Subcutaneous adipose tissue (tissue), 4 donors: Measurements from ENCODE around the gene AKNAD1. TPM values are rescaled to one million over a fixed set of nuclear protein-coding genes. Genes with fewer than 3 reads are reported as not detected.

Experiments used
- total RNA-seq, 4 donors: library from RNA; depleted of rRNA; stranded (reverse); fragments of >200 nt; gene quantifications; one replicate each; pipeline ENCODE4 v1.1.0, GENCODE V29; 2016
- TF ChIP-seq, protein P1 (sequence below): fragments of 450-650 bp; IDR thresholded peaks from one replicate; pipeline ENCODE4 v1.5.1; 2016; ENCODE audit warnings: low read depth, mild to moderate bottlenecking, control low read depth, antibody characterized with exemption, moderate library complexity

The AKNAD1 gene, protein sequence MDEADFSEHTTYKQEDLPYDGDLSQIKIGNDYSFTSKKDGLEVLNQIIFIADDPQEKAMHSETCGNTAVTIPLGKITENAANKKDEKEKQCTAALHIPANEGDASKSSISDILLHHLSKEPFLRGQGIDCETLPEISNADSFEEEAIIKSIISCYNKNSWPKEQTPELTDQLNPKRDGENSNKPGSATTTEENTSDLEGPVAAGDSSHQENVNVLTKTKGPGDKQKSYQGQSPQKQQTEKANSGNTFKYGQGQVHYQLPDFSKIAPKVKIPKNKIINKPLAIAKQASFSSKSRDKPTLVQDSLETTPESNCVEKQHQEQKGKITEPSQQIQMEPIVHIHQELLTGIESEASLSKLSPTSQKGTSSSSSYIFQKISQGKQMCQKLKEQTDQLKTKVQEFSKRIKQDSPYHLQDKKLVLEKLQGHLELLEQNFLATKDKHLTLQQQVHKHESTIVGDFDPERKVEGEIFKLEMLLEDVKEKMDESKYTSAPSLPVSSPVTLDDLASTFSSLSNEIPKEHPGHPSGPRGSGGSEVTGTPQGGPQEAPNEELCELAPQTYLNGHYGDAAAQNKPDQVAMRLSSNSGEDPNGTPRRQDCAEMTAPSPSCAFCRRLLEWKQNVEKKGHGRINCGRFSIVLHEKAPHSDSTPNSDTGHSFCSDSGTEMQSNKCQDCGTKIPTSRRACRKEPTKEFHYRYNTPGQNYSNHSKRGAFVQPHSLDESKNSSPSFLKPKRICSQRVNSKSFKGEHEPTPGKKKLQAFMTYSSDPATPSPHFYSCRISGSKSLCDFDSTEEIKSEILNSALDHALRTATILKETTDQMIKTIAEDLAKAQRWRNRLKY
- 1 to 10 TPM in 2 of 4 donors, under 1 TPM in 1, not detected in 1; 0.57 to 2.9 (median 1.3) TPM for total RNA-seq

DNA sequence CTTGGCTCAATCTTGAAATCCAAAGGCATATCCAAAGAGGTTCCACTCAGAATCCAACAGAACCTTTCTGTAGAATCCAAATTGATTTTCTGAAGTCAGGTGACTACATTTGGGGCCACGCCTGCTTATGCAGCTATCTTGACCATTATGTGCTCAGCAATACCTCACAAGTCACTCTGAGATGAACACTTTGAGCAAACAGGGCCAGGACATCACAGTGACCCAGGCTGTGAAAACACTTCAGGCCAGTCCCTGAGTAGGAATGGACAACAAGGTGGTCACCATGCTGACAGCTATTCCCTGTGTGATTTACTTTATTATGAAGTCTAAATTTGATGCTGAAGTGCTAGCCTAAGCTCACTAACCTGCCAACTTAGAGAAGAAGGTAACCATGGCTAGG, at the start of gene AKNAD1:
AKNAD1 (minus strand) TSS at position 101 of the 400 bp plus-strand sequence. CDS start 4,430 bp downstream, outside the sequence.
- TF ChIP-seq, protein P1, sequence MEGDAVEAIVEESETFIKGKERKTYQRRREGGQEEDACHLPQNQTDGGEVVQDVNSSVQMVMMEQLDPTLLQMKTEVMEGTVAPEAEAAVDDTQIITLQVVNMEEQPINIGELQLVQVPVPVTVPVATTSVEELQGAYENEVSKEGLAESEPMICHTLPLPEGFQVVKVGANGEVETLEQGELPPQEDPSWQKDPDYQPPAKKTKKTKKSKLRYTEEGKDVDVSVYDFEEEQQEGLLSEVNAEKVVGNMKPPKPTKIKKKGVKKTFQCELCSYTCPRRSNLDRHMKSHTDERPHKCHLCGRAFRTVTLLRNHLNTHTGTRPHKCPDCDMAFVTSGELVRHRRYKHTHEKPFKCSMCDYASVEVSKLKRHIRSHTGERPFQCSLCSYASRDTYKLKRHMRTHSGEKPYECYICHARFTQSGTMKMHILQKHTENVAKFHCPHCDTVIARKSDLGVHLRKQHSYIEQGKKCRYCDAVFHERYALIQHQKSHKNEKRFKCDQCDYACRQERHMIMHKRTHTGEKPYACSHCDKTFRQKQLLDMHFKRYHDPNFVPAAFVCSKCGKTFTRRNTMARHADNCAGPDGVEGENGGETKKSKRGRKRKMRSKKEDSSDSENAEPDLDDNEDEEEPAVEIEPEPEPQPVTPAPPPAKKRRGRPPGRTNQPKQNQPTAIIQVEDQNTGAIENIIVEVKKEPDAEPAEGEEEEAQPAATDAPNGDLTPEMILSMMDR: no peak

DNA sequence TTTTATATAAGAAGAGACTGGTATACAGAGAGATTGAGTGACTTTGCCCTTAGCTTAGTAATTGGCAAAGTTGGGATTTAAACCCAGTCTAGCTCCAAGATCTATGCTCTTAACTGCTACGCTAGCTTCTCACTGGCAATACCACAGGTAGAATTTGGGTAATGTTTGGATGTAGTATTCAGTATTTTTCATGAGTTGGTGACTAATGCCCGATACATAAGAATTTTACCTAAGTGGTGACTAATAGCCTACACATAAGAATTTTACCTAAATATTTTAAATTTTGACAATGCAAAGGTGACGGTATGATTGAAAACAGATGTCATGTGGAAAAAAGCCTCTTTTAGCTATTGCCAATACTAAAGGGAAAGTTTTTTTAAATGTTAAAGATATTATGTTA, 44.2 kb upstream of the AKNAD1 start:
- TF ChIP-seq, protein P1: no peak

DNA sequence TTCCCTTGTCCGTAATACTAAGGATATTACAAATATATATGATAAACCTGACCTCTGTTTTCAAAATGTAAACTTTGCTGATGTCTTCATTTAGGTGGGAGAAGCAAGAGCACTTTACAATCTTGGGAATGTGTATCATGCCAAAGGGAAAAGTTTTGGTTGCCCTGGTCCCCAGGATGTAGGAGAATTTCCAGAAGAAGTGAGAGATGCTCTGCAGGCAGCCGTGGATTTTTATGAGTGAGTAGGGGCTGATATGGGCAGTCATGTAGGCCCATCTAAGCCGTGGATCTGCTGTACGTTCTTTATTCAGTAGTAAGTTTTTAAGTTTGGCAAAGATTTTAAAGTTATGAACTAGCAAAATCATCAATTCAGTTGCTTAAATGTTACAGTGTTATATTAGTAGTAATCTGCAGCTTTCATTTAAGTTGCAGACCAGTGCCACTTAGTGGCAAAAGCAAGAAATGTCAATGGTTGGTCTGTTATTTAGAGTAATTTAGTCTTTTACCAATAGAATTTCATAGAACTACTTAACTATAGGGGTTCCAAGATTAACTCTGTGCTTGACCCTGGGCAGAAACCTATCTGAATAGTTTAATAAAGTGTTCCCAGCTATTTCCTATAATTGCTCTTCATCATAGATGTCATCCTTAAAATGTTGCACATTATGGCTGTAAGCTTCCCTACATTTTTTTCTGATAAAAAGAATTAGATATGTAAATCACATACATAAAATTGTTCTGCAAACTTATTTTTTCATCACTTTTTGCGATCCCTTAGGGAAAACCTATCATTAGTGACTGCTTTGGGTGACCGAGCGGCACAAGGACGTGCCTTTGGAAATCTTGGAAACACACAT, 41.2 kb upstream of the AKNAD1 start:
- TF ChIP-seq, protein P1: no peak

DNA sequence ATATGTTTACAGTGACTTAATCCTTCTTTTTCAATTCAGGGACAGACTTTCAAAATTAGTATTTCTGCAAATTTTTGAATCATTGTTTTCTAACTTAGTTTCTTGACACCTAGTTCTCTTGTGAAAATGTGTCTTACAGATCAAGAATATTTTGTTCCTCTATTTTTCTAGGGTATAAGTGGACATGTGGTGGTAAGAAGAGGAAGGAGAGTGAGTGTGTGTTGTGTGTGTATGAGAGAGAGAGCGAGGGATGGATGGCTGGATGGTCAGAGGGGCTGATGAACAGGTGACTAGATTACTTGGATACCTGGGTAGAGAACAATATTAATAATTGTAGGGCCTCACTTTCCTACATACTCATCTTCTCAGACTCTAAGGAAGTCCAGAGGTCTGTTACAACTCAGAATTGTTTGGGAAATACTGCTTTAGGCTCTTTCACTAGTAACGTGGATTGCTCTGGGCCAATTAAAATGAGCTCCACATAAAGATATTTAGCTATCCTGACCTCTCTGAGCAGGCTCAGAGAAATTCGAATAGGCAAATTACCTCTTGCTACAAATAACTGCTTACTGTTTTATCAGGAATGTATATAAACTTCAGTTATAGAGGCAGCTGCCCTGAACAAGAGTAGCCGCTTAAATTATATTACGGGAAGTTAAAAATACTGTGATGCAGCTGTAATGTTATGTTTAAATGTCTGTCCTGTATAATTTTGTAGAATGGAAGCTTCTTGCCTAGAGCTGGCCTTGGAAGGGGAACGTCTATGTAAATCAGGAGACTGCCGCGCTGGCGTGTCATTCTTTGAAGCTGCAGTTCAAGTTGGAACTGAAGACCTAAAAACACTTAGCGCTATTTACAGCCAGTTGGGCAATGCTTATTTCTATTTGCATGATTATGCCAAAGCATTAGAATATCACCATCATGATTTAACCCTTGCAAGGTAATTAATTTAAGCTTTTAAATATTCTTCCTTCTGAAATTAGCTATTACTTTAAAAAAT, 39.6 kb upstream of the AKNAD1 start:
- TF ChIP-seq, protein P1: no peak

DNA sequence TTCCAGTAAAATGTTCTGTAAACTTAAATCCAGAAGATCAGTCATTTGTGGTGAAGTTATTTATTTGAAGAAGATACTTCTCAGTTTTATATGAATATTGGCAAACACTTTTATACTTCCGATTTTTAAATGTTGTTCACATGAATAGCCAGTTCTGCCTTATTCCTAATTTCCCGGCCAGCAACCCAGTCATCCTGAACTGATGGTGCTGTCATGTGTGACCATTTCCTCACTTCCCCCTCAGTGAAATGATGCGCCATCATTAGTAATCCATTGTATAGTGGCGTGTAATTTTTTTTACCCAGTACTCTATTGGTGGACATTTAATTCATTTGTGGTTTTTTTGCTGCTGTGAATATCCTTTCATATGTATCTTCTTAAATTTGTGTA, 36.2 kb upstream of the AKNAD1 start:
- TF ChIP-seq, protein P1: no peak
